Lower leg skin (tissue), 3 donors: ENCODE results near the gene C1QB.

Source experiments
- POLR2A ChIP-seq, 2 donors: fragments of 450-650 bp; IDR thresholded peaks; one replicate each; pipeline ENCODE4 v1.6.1; 2016 to 2017; ENCODE audit warnings: antibody characterized with exemption in 2 of 2, mild to moderate bottlenecking in 1 of 2, moderate library complexity in 1 of 2
- TF ChIP-seq, protein P1 (sequence below), 3 donors: fragments of 450-650 bp; IDR thresholded peaks; one replicate each; pipeline ENCODE4 v1.5.1; 2016; ENCODE audit warnings: antibody characterized with exemption in 3 of 3, mild to moderate bottlenecking in 3 of 3, moderate library complexity in 2 of 3

DNA sequence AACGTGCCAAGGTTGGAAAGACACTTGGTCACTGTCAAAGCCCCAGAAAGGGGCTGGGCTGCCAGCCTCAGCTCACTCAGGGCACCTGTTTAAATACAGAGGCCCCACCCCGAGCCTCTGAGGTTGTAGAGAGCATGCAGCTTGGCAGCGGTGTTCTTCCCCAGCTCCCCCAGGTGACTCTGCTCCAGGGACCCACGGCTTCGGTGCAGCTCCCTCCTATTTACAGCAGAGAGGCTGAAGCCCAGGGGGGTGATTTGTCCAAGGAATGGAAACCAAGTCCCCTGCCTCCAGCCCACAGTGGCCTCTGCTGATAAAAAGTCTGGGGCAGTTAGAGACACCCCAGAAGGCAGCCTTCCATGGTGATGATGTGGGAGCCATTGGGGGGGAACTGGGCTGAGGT is 25.7 kb upstream of the C1QB start:
- TF ChIP-seq, protein P1, sequence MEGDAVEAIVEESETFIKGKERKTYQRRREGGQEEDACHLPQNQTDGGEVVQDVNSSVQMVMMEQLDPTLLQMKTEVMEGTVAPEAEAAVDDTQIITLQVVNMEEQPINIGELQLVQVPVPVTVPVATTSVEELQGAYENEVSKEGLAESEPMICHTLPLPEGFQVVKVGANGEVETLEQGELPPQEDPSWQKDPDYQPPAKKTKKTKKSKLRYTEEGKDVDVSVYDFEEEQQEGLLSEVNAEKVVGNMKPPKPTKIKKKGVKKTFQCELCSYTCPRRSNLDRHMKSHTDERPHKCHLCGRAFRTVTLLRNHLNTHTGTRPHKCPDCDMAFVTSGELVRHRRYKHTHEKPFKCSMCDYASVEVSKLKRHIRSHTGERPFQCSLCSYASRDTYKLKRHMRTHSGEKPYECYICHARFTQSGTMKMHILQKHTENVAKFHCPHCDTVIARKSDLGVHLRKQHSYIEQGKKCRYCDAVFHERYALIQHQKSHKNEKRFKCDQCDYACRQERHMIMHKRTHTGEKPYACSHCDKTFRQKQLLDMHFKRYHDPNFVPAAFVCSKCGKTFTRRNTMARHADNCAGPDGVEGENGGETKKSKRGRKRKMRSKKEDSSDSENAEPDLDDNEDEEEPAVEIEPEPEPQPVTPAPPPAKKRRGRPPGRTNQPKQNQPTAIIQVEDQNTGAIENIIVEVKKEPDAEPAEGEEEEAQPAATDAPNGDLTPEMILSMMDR (IDR thresholded peaks at IDR 0.05) = no peak
- TF ChIP-seq POLR2A (IDR thresholded peaks at IDR 0.05) = no peak
